Right lobe of liver (tissue), 6 donors: Measurements from ENCODE around the gene EYA2. TPM values are rescaled to one million over a fixed set of nuclear protein-coding genes. Genes with fewer than 3 reads are reported as not detected.

Source experiments
- ATAC-seq, 4 donors: fragments of 200-7000 bp; cut with Tn5 transposase; one replicate each; pipeline ENCODE4 v1.9.1; 2020; ENCODE audit warnings: mild to moderate bottlenecking in 4 of 4, moderate library complexity in 4 of 4
- DNase-seq, 3 donors: peaks; one replicate each; pipeline ENCODE4 v3.0.0-alpha.2; 2020
- H3K27ac ChIP-seq, 3 donors: fragments of 200-600 bp; one replicate each; pipeline ENCODE4 v1.8.0; 2022
- H3K27me3 ChIP-seq, 2 donors: fragments of 200-600 bp; one replicate each; pipeline ENCODE4 v1.8.0; 2022
- H3K36me3 ChIP-seq, 4 donors: fragments of 200-600 bp; sonication (generic) in 1 of 4; one replicate each; pipeline versions ENCODE4 v1.5.1 to v1.8.0; 2017 to 2022; ENCODE audit warnings: control low read depth in 1 of 4
- H3K4me1 ChIP-seq, 4 donors: fragments of 200-600 bp; sonication (generic) in 1 of 4; one replicate each; pipeline versions ENCODE4 v1.5.1 to v1.8.0; 2017 to 2022; ENCODE audit warnings: control low read depth in 1 of 4
- H3K4me3 ChIP-seq, 3 donors: fragments of 200-600 bp; one replicate each; pipeline ENCODE4 v1.8.0; 2022
- H3K9me3 ChIP-seq, 4 donors: fragments of 200-600 bp; sonication (generic) in 1 of 4; one replicate each; pipeline versions ENCODE4 v1.5.1 to v1.8.0; 2017 to 2022; ENCODE audit warnings: control low read depth in 1 of 4
- POLR2A ChIP-seq: fragments of 450-650 bp; IDR thresholded peaks from one replicate; pipeline ENCODE4 v1.6.1; 2017; ENCODE audit warnings: antibody characterized with exemption, mild to moderate bottlenecking
- WGBS: methylation state at CpG from one replicate; pipeline ENCODE4 v1.1.6; 2018; ENCODE audit warnings: low coverage, low lambda C conversion rate; ENCODE audit not compliant: insufficient coverage; ENCODE audit errors: missing lambda C conversion rate; 5-methylcytosine and 5-hydroxymethylcytosine counted together
- intact Hi-C, 2 donors: fragments of 100-400 bp; cut with DNase I; formaldehyde crosslinking; loops; one replicate each; pipeline versions ENCODE4 v1.11.2 to v1.14.1; 2022
- total RNA-seq, 6 experiments: library from RNA; depleted of rRNA in 2 of 6; stranded (reverse); fragments of >200 nt in 2 of 6; fragmentation: NEBNext Ultra II Directional in 3 of 6; extraction: Animal tissue kit (Norgen Biotek cat#: 25700) in 3 of 6; gene quantifications; one replicate each; pipeline versions ENCODE4 v1.1.0 to v1.2.4, GENCODE V29; 2016 to 2023
- TF ChIP-seq, protein P1 (sequence below), 4 donors: fragments of 200-600 bp in 3 of 4; fragments of 450-650 bp in 1 of 4; IDR thresholded peaks; one replicate each; pipeline versions ENCODE4 v1.5.1 to v1.8.0; 2016 to 2022; ENCODE audit warnings: antibody characterized with exemption in 4 of 4, mild to moderate bottlenecking in 2 of 4
- donor health status: DM: no; HTN: yes; CAD: no.
- donor health status: DM: no; HTN: no; CAD: no.
- donor health status: DM: no; HTN: no; CAD: no.
- donor health status: DM: no; HTN: yes; CAD: no.
- donor health status: DM: no; HTN: yes; CAD: no.

EYA2 gene
- total RNA-seq, 6 experiments from 2014 or later, result 0.12 to 3.0 (median 0.49) TPM

DNA sequence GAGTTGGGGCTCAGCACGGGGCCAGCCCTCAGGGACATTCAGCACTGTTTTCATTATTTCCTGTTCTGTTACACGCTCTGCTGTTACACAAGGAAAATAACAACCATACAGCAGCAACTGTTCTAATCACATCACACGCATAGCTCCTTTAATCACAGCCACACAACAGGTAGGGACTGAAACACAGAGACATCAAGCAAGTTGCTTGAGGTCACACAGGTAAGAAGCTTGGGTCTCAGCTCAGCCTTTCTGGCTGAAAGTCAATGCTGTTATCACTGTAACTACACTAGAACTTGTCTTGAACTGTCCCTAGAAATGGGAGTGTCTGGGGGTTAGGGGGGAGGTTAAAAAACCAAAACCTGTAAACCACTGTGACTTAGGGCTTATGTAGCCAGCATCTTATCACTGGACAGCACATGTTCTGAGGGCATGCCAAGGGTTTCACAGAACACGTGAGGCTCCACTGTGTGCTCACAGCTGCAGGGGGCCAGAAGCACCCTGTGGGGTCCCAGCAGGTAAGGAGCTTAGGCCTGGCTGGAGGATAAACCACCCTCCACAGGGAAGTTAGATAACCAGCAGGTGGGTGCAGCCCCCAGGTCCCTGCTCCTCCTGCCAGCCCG lies 146.0 kb downstream of the EYA2 start:
- no peak for ATAC-seq
- 48% methylated on average over 5 of the region's 5 CpGs for WGBS
- no peak for TF ChIP-seq POLR2A
- TF ChIP-seq, protein P1, sequence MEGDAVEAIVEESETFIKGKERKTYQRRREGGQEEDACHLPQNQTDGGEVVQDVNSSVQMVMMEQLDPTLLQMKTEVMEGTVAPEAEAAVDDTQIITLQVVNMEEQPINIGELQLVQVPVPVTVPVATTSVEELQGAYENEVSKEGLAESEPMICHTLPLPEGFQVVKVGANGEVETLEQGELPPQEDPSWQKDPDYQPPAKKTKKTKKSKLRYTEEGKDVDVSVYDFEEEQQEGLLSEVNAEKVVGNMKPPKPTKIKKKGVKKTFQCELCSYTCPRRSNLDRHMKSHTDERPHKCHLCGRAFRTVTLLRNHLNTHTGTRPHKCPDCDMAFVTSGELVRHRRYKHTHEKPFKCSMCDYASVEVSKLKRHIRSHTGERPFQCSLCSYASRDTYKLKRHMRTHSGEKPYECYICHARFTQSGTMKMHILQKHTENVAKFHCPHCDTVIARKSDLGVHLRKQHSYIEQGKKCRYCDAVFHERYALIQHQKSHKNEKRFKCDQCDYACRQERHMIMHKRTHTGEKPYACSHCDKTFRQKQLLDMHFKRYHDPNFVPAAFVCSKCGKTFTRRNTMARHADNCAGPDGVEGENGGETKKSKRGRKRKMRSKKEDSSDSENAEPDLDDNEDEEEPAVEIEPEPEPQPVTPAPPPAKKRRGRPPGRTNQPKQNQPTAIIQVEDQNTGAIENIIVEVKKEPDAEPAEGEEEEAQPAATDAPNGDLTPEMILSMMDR (IDR thresholded peaks at IDR 0.05), result no peak
- intact Hi-C loops, result no loop called here
- H3K27me3 ChIP-seq, result no peaks in the 10 kb centered on the region
- H3K36me3 ChIP-seq, result no peaks in the 10 kb centered on the region
- no peaks in the 10 kb centered on the region for H3K9me3 ChIP-seq
- no peak overlapping the region for H3K27ac ChIP-seq
- no peak overlapping the region for H3K4me3 ChIP-seq
- DNase-seq, result no peak
- H3K4me1 ChIP-seq, result peaks cover 0 to 24% (median 11%) of the 10 kb centered on the region in 4 donors

DNA sequence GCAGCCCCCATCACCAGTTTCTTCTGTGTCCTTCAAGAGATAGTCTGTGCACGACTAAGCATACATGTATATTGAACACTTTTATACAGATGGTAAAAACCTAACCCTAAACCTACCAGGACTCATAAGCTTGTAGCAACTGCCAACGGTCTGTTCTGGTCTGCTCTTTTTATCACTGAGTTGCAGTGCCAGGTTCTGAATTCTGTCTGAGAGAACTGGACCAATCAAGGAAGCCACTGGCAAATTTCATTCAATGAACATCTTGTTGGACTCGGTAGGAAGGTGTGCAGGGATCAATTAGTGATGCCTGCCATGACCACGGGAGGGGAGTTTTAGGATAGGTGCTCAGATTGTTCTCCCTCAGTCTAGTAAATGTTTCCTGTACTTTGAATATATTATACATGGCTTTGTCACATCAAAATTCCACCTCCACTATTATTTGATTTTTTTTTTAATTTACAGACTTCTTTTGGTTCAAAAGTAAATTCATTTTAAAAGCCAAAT lies 146.8 kb downstream of the EYA2 start:
- H3K27me3 ChIP-seq, result no peaks in the 10 kb centered on the region
- no peaks in the 10 kb centered on the region for H3K36me3 ChIP-seq
- peaks cover 0 to 16% (median 7%) of the 10 kb centered on the region in 4 donors for H3K4me1 ChIP-seq
- WGBS, result 38% methylated on average over 3 of the region's 4 CpGs
- intact Hi-C loops, result no loop called here
- DNase-seq (no peak), ATAC-seq (no peak)
- no peaks in the 10 kb centered on the region for H3K9me3 ChIP-seq
- H3K27ac ChIP-seq, result no peak overlapping the region
- no peak overlapping the region for H3K4me3 ChIP-seq
- TF ChIP-seq, protein P1 (IDR thresholded peaks at IDR 0.05), result no peak
- TF ChIP-seq POLR2A, result no peak

DNA sequence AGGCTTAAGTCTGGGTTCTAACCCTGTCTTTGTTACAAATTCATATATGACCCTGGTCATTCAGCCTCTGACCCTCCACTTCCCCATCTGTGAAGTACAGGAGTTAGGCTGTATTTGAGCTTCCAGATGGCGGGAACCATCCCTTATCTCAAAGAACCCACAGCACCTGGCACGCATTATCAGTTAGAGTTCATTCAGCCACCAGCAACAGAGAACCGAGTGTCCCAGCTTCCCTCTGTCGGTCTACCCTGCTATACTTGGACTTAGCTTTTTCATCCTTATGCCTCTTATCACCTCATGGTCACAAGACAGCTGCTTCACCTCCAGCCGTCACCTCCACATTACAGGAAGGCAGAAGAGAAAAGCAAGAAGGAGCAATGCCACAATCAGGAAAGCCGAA lies 147.8 kb downstream of the EYA2 start:
- DNase-seq, result no peak
- H3K4me3 ChIP-seq, result no peak overlapping the region
- H3K4me1 ChIP-seq, result peaks cover 0 to 12% (median 5%) of the 10 kb centered on the region in 4 donors
- ATAC-seq, result no peak
- 76% methylated on average over 6 of the region's 6 CpGs for WGBS
- no peak overlapping the region for H3K27ac ChIP-seq
- intact Hi-C loops, result no loop called here
- no peaks in the 10 kb centered on the region for H3K9me3 ChIP-seq
- H3K36me3 ChIP-seq, result no peaks in the 10 kb centered on the region
- TF ChIP-seq, protein P1 (IDR thresholded peaks at IDR 0.05), result no peak
- no peak for TF ChIP-seq POLR2A
- no peaks in the 10 kb centered on the region for H3K27me3 ChIP-seq

DNA sequence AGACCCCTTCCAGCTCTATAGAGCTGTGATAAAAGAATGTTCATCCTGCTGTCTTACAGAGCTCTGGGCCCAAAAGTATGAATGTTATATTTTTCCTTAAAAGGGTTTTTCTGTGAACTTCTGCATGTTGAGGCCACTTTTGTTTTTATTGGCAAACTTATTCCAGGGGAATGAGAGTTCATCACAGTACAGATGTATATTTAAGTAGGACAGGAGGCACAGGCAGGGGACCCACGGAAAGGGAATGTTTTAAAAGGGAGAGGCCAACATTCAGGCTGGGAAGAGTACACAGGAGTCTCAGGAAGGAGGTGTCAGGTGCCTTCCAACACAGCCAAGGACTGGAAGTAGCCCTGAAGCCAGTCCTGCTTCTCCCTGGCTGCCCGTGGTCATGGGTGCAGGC lies 148.4 kb downstream of the EYA2 start:
- DNase-seq (no peak), ATAC-seq (no peak)
- no peak overlapping the region for H3K4me3 ChIP-seq
- intact Hi-C loops, result no loop called here
- H3K27ac ChIP-seq, result no peak overlapping the region
- no peaks in the 10 kb centered on the region for H3K36me3 ChIP-seq
- H3K27me3 ChIP-seq, result no peaks in the 10 kb centered on the region
- H3K4me1 ChIP-seq, result peaks cover 0 to 12% (median 5%) of the 10 kb centered on the region in 4 donors
- WGBS, result 73% methylated on average over 2 of the region's 2 CpGs
- no peaks in the 10 kb centered on the region for H3K9me3 ChIP-seq
- no peak for TF ChIP-seq POLR2A
- TF ChIP-seq, protein P1 (IDR thresholded peaks at IDR 0.05), result no peak
